NOMO-1 (cell line): Measurements from ENCODE around the gene MED15.
"Not testable (repeated sequence)": the region's sequence is repeated elsewhere in the genome, so short reads cannot be mapped to it uniquely, and the experiment has no call there.

ENCODE experiments used
- DNase-seq, 2 experiments: peaks; one replicate each; lab custom pipeline; 2025; ENCODE audit not compliant: unreplicated experiment in 2 of 2; lab: John Stamatoyannopoulos, UW

The MED15 gene

DNA sequence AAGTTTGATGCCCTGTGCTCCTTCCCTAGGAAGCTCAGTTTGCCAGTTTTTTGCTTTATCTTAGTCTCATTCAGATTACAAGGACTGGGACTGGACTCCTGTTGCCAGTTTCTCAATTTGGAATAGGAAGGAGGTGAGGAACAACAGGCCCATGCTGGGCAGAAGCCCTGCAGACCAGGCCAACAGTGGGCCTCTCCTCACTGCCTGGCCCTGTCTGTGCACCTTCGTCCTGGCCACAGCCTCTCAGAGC is 23.7 kb downstream of the MED15 start:
- DNase-seq, result no peak

DNA sequence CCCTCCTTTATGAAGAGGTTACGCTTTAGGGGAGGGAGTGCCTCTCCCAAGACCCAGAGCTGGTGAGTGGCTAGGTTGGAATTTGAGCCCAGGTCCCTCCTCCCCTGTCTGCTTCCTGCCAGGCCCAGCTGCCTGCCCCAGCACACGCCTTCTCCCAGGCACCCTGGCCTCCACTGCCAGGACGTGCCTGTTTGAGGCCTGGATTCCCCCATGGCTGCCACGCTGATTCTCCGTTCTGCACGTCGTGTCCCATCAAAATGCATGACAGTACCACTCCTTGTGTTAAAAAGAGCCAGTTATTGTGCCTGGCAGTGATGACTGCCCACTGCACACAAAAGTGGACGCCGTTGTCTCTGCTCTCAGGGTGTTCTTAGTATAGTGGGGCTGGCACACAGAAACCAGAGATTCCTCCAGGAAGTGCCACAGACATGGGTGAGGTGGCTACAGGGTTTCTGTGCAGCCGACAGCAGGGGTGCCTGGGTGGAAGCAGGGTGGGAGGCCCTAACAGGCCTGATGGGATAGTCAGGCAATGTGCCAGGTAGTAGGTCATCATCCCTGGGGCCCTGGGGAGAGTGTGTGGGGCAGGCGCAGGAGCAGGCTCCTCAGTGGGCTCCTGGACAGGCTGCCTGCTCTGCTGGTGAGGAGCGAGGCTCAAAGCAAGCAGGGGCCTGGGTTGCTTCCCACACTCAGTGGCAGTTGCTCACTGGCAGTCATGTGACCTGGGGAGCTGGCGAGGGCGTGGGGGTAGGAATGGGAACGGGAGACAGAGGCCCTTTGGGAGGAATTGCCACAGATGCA is 24.2 kb downstream of the MED15 start:
- no peak for DNase-seq

DNA sequence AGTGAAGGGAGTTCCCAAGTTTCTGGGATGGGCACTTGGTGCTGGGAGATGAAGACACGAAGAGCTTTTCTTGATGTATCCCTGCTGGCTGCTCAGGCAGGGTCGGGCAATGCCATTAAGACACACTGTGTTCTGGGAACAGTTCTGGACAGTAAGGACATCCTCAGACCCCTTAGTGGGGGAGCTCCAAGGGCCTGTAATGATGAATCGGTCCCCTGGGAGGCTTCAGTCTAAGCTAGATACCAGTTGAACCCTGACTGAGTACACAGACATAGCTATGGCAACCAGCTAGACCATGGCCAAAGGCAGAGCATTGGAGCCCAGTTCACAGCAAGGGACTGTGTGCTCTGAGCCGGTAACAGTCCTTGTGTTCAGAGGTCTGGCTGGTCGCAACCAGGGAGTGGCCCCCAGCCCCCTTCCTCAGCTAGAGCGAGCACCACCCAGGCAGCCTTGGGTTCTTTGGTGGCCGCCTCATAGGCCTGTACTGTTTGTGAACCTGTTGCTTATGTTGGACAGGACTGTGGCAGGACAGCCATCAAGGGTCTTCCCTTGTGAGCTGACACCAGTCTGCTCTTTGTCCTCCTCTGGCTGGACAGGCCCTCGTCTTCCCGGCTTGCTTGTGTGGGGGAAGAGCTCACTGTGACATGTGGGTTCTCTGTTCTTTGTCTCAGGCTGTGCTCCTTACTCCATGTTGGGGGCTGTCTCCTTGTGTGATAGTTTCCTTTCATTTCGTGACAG is 25.0 kb downstream of the MED15 start:
- no peak for DNase-seq

DNA sequence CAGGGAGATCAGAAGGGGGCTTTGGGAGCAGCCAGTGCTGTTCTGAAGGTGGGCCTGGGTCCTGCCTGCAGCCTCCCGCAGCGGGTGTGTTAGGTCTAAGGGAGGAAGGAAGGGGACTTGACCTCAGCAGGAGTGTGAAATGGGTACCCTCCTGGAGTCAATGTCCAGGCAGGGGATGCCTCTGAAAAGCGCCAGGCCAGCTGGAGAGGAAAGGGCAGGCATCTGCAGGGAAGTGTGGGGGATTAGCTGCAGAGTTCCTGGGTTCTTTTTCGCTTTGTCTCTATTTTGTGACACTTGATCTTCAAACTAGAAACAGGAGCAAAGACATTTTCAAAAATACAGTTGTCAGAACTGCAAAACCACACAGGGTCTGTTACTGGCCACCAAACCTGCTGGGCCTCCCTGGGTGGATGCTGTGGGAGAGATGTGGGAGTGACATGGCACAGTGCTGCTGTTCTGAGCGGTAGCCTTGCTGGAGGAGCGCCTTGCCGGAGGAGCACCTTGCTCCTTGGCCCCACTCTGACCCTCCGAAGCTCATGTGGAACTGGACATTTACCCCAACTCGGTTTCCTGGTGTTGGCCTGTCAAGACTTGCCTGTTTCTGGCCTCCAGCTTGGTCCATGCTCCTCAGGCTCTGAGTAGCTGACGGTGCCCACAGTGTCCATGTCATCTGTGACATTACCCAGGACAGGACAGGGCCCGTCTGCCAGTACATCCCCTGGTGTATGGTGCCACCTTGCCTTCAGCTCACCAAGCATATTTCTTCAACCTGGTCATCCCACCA is 25.9 kb downstream of the MED15 start:
- DNase-seq, result no peak

DNA sequence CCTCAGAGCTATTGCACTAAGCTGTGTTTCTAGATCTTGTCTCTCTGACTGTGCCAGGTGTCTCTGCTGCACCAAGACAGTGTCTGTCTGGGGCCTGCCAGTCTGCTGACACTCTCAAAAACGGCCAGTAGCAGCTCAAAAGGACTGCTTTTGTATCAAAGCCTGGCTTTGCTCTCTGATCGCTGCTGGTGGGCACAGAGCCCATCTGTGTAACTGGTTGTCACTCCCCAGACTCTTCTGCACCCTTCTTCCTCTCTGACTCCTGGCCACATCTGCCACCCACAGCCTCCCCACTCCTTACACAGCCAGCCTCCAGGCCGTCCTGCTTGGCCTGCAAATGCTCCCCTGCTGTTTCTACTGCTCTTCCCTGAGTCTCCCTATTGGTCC is 26.5 kb downstream of the MED15 start:
- no peak for DNase-seq

DNA sequence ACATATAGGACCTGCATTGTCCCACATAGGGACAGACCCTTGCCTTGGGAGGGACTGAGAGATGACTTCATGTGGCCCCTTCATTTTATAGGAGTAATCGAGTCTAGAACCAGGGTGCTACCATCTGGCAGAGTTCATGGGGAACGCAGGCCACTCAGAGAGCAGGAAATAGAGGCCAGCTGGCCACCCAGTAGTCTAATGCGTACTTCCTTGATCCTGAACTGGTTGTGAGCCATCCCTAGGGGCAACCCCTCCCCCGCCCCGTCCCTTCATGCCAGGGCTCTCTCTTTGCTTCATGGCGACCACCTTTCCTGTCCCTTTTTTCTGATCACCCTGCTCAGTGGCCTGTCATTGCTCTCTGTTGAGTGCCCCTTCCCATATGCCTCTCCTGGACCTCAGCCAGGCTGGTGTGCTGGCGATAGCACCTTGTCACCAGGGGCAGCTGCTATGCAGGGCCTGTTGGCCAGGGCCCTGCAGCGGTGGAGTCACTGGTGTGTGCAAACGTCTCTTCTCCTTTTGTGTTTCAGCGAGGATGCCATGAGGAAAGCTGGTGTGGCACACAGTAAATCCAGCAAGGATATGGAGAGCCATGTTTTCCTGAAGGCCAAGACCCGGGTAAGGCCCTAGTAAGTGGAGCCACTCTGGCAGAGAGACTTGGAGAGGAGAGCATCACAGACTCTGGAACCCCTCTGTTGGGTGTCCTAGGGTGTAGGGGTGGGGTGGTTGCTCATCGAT is 29.3 kb downstream of the MED15 start:
- no peak for DNase-seq

DNA sequence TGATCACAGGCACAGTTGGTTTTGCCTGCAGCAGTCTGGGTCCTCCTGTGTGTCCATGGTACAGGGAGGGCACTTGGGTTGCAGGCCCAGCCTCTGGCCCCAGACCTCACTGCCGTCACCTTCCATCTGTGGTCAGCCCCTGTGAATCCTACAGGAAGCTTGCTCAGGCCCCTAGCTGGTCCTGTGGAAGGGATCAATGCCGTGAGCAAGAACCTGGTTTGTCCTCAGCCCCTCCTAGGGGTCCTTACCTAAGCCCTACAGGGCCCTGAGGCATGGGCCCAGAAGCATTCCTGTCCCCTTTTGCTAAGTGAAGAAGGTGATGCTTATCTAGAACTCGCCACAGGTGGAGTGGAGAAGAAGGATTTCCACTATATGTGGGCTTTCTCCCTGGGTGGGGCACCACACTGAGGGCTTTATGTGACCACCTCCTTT is 29.9 kb downstream of the MED15 start:
- no peak for DNase-seq

DNA sequence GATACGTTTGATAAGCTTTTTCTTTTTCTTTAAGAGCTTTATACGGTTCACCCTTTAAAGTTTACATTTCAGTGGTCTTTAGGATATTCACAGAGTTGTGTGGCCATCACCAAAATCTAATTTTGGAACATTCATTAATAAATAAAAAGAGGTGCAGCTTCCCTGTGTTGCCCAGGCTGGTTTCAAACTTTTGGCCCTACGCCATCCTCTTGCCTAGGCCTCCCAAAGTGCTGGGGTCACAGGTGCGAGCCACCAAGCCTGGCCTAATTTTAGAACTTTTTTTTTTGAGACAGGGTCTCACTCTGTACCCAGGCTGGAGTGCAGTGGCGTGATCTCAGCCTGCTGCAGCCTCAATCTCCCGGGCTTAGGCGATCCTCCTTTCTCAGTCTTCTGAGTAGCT is 30.6 kb downstream of the MED15 start:
- DNase-seq, result no peak

DNA sequence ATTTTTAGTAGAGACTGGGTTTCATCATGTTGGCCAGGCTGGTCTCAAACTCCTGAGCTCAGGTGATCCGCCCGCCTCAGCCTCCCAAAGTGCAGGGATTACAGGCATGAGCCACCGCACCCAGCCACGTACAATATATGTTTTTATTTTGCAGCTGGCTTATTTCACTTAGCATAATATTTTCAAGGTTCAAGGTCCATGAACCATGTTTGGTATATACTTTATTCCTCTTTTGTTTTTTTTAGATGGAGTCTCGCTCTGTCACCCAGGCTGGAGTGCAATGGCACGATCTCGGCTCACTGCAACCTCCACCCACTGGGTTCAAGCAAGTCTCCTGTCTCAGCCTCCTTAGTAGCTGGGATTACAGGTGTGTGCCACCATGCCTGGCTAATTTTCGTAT is 31.5 kb downstream of the MED15 start:
- DNase-seq, result not testable (repeated sequence)

DNA sequence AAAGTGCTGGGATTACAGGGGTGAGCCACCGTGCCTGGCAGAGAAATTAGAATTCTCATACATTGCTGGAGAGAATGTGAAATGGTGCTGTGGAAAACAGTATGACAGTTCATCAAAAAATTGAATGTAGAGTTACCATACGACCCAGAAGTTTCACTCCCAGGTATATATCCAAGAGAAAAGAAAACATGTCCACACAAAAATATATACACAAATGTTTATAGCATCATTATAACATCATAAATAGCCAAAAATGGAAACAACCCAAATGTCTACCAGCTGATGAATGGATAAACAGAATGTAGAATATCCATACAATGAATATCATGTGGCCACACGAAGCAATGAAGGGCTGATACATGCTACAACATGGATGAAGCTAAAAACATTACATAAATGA is 34.6 kb downstream of the MED15 start:
- no peak for DNase-seq

DNA sequence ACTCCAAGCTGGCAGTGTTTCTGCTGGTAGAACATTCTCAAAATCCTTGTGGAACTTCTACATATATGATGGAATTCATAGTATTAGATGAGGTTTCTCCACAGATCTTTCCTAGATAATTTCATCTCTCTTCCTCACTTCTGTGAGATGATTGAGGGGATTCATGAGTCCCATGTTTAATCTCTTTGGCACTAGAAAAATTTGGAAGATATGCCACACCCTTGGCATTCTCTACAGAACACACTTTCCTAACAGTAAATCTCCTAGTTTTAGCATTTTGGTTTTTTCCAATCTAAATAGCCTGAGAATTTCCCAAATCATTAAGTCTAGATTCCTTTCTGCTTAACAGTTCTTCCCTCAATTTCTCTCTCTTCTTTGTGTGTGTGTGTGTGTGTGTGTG is 35.3 kb downstream of the MED15 start:
- no peak for DNase-seq

DNA sequence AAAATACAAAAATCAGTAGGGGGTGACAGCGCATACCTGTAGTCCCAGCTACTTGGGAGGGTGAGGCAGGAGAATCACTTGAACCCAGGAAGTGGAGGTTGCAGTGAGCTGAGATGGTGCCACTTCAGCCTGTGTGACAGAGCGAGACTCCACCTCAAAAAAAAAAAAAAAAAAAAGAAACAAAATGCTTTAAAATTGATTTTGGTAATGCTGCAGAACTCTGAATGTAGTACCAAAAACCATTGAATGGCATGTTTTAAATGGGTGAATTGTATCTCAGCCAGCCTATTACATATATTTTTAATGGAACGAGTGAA is 37.9 kb downstream of the MED15 start:
- DNase-seq, result not testable (repeated sequence)

DNA sequence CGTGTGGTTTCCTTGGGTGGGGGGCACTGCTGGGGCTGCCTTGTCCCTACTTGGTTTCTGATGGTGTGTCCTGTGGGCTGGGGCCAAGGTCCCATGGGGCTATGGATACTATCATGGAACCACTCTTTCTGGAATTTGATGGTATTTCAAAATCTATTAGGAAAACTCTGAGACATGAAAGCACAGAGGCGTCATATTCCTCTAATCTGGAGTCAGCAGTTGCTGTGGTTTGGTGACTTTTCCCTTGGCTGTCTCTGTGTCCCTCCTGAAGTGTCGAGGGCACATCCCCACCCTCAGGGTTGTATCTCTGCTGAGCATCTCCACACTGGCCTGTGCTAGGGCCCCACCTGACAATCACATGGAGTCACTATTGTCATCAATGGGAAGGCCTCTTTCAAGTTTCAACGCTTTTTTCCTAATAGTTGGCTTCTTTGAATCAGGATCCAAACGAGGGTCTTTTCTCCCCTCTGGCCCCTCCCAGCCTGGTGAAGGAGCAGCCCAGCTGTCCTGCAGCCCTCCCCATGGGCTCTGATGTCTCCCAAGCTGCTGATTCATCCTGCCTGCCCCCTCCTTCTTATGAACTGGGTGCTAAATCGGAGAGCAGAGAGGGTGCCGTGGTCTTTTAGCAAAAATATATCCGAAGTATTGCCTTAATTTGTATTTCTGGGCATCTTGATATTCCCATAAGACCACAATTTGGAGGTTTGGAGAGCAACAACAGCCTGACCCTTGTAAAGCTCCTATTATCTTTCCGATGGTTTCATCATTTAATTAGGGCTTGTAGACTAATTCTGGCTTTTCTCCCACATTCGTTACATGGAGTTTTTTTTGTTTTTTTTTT is 38.5 kb downstream of the MED15 start:
- no peak for DNase-seq

DNA sequence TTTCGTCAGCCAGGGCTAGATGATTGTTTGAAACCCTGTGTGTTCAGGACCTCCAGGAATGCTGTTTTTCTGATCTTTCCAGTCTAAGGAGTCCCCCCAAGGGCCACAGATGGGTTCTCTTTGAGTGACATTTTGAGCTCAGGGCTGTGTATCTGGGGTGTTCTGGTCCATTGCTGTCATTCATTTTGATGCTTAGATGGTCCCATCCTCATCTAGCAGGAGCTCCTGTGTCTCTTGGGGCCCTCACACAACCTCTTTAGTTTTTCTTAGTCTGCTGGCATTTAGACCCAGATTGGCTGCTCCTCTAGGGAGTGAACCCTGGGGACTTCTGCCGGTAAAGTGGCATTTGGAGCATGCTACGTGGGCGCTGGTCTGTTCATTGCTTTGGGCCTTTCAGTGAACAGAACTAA is 39.1 kb downstream of the MED15 start:
- no peak for DNase-seq

DNA sequence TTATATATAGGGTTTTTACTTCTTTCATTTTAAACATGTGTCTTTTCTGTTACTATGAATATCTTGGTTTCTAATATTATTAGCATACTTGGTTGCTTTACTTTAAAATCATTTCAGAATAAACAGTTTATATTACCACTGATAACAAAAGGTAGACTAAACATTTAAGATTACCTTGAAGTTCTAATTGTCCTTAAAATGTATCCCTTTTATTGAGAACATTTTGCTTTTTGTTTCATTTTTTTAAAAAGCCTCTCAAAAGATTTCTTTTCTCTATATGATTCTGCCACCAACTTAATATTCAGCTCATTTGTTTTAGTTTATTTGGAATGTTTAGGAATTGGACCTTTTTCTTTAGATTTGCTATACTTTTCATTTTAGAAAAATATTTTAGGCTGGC is 39.6 kb downstream of the MED15 start:
- no peak for DNase-seq

DNA sequence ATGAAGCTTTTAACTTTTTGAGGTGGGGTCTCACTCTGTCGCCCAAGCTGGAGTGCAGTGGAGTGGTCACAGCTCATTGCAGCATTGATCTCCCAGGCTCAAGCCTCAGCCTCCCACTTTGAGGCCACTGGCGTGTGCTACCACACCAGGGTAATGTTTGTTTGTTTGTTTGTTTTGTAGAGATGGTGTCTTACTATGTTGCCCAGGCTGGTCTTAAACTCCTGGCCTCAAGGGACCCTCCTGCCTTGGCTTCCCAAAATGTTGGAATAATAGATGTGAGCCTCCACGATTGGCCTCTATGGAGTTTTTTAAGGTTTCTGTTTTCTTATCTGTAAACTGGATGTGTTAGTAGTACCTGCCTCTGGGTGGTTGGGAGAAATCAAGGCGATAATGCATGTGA is 41.4 kb downstream of the MED15 start:
- no peak for DNase-seq

DNA sequence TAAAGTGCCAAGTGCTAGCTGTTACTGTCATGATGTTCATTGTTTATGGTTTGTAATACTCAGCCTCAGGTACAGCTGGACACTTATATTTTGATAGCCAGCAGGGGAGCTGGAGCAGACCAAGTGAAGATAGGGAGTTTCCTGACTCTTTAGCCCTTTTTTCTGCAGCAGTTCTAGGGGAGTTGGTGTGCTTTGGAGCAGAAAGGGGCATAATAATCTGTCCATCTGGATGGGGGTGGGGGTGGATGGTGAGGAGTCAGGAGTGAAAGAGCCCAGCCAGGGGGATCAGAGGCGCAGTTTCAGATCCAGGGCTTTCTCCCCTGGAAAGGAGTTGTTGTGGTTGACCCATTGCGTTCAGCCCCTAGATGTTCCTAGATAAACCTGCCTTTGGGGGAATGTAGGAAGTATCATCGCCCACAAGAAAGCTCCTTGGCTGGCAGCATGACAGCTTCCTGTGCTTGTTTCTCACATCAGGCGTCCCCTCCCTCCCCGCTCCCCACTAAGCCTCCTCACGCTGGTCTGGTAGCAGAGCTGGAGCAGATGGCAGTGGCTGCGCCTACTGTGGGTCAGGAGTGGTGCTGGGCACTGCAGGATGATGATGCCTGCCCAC is 41.9 kb downstream of the MED15 start:
- DNase-seq, result no peak

DNA sequence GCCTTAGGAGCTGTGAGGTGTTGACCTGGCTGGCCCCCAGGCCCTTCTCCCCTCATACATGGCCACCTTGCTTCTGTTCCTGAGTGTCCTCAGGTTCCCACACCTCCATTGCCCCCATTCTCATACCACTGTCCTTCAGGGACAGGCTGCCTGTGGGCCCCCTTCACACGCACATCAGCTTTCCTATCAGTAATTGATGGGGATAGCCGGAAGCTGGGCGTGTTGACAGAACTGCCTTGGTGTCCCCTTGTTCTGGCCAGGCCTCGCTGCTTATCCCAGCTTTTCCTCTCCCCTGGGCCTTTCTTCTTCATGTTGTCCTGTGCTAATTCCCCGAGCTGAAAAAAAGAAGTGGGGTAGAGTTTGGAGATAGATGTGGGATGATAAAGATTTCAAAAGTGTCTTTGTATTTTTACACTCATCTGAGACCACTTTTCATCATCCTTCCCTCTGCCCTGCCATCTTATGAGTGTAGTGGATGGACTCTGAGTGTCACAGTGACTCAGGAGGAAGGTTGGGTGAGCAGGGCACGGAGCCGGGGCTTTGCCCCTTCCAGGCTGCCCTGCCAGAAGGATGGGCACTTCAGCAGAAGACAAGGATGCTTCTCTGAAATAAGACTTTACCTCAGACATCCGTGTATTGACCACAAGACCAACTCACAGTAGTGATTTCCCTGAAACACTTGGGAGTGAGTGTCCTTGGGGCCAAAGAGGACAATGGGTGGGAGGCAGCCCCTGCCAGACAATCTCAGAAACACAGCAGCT is 42.8 kb downstream of the MED15 start:
- no peak for DNase-seq
